ENCODE results near the gene NAALADL2.

- TF ChIP-seq CTCF (IDR thresholded peaks at IDR 0.05; ENCODE audit: poor library complexity, severe bottlenecking) (no peak), POLR2AphosphoS5 (IDR thresholded peaks at IDR 0.05) (no peak), TAF1 (IDR thresholded peaks at IDR 0.05; ENCODE audit: low read depth) (no peak), SMC3 (conservative IDR thresholded peaks at IDR 0.05; ENCODE audit: poor library complexity) (no peak)
These were observed 200.7 kb downstream of the NAALADL2 start for GRCh38 chr3:175059788-175060187.
